Nephron progenitor cell (in vitro differentiated cells): ENCODE results near the gene CDH20.
"Not testable (repeated sequence)": the region's sequence is repeated elsewhere in the genome, so short reads cannot be mapped to it uniquely, and the experiment has no call there.

Experiments used
- DNase-seq: peaks from one replicate; pipeline ENCODE4 v3.0.0; 2021
- H3K27ac Mint-ChIP-seq: 2 replicates; pipeline ENCODE4 v1.8.0; 2021; ENCODE audit warnings: mild to moderate bottlenecking, moderate library complexity, mixed read lengths
- H3K27me3 Mint-ChIP-seq: 2 replicates; pipeline ENCODE4 v1.8.0; 2021; ENCODE audit warnings: mild to moderate bottlenecking, low read depth, mixed read lengths; ENCODE audit not compliant: poor library complexity
- H3K36me3 Mint-ChIP-seq: 2 replicates; pipeline ENCODE4 v1.8.0; 2021; ENCODE audit warnings: low read depth, mixed read lengths
- H3K4me1 Mint-ChIP-seq: 2 replicates; pipeline ENCODE4 v1.8.0; 2021; ENCODE audit warnings: mixed read lengths
- H3K4me3 Mint-ChIP-seq: 2 replicates; pipeline ENCODE4 v1.8.0; 2021; ENCODE audit warnings: mild to moderate bottlenecking, moderate library complexity, mixed read lengths
- H3K9me3 Mint-ChIP-seq: 2 replicates; pipeline ENCODE4 v1.8.0; 2021; ENCODE audit warnings: mild to moderate bottlenecking, moderate library complexity, mixed read lengths
- CTCF ChIP-seq: fragments of 200-600 bp; sonication (generic); IDR thresholded peaks from 2 replicates; pipeline ENCODE4 v1.5.0; 2021; ENCODE audit warnings: antibody characterized with exemption

Gene CDH20

GRCh38 chr18:61352059-61352458, 18.8 kb downstream of the CDH20 start:
- no peak for TF ChIP-seq CTCF
- peaks cover 36% of the 10 kb centered on the region for H3K4me1 Mint-ChIP-seq
- no peaks in the 10 kb centered on the region for H3K27me3 Mint-ChIP-seq
- H3K9me3 Mint-ChIP-seq: peaks cover 5% of the 10 kb centered on the region
- no peak for DNase-seq
- H3K27ac Mint-ChIP-seq: no peak overlapping the region
- no peaks in the 10 kb centered on the region for H3K36me3 Mint-ChIP-seq
- no peak overlapping the region for H3K4me3 Mint-ChIP-seq

DNA sequence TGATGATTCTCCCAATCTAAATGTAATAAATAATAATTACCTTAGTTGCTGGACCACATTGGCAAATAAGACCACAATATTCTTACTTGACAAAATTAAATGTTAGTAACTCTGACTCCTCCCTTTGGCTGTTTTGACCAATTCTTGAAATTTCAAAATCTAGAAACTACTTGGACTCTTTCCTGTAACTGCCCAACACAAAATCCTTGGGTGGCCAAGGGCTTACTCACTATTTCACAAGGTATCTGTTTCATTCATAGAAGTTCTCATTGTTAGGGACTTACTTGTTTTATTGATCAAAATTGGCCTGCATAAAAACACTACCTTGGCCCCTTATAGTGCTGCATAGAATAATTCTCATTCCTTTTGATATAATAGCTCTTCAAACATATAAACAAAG, 19.4 kb downstream of the CDH20 start:
- H3K36me3 Mint-ChIP-seq: no peaks in the 10 kb centered on the region
- peaks cover 37% of the 10 kb centered on the region for H3K4me1 Mint-ChIP-seq
- no peak for TF ChIP-seq CTCF
- no peaks in the 10 kb centered on the region for H3K27me3 Mint-ChIP-seq
- H3K4me3 Mint-ChIP-seq: no peak overlapping the region
- peaks cover 5% of the 10 kb centered on the region for H3K9me3 Mint-ChIP-seq
- H3K27ac Mint-ChIP-seq: no peak overlapping the region
- DNase-seq: no peak

DNA sequence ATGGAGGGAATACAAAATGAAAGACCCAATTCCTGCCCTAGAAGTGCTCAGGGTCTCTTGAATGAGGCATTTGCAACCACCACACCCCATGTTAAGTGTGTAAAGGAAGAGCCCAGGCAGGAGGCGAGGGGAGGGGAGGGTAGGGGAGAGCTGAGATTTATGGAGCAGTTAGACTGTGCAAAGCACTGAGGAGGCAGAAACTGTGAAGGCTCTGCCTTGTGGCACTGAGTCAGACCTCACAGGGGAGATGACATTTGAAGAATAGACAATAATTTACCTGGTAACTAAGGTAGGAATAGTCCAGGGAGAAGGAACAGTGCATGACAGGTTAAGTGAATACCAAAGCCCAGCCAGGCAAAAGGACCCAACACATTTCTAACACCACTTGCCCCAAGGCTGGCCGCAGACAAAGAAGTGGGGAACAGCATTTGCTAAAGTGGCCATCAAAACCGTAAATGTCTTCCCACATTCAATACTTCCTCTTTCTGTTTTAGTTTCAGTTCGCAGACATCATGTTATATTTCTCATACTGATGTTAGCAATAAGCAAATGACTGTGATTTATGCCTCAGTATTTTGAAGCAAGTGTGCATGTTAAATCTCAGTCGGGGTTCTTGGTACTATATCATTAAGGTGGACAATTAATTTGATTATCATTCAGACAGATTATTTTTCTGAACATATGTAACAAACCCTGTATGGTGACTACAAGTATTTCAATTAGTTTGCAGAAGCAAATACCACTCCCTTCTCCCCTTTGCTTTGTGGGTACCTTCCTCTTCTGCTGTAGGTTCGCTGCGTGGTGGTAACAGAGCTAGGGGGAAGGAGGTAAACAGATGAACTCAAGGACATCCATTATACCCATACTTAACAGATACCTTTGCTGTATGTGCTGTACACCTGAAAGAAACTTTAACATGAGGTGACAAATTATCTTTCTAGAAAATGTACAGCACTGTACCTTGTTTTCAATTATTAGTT, 27.5 kb downstream of the CDH20 start:
- no peak for TF ChIP-seq CTCF
- Mint-ChIP-seq H3K9me3 (peaks cover 3% of the 10 kb centered on the region), H3K36me3 (no peaks in the 10 kb centered on the region), H3K4me3 (no peak overlapping the region), H3K4me1 (peaks cover 10% of the 10 kb centered on the region), H3K27me3 (peaks cover 4% of the 10 kb centered on the region), H3K27ac (no peak overlapping the region)
- DNase-seq: no peak

DNA sequence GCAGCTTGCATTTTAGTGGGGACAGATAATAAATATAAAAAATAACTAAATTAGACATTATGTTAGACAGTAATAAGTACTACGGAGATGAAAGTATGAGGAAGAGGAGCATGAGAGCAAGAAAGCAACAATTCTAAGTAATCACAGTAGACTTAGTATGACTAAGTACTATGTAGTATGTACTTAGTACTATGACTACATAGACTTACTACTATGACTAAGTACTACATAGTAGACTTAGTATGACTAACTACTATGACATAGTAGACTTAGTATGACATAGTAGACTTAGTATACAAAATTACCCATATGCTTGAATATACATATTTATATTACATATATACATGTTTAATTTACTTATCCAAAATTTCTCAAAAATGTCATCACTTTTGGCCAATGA, 29.3 kb downstream of the CDH20 start:
- peaks cover 4% of the 10 kb centered on the region for H3K27me3 Mint-ChIP-seq
- no peaks in the 10 kb centered on the region for H3K36me3 Mint-ChIP-seq
- H3K9me3 Mint-ChIP-seq: peaks cover 3% of the 10 kb centered on the region
- no peak overlapping the region for H3K4me3 Mint-ChIP-seq
- no peaks in the 10 kb centered on the region for H3K4me1 Mint-ChIP-seq
- no peak overlapping the region for H3K27ac Mint-ChIP-seq
- no peak for TF ChIP-seq CTCF
- no peak for DNase-seq

GRCh38 chr18:61364953-61365352, 31.7 kb downstream of the CDH20 start:
- Mint-ChIP-seq H3K36me3 (no peaks in the 10 kb centered on the region), H3K9me3 (no peaks in the 10 kb centered on the region), H3K27ac (no peak overlapping the region), H3K4me3 (no peak overlapping the region), H3K4me1 (peaks cover 5% of the 10 kb centered on the region), H3K27me3 (peaks cover 4% of the 10 kb centered on the region)
- TF ChIP-seq CTCF: no peak
- DNase-seq: no peak

DNA sequence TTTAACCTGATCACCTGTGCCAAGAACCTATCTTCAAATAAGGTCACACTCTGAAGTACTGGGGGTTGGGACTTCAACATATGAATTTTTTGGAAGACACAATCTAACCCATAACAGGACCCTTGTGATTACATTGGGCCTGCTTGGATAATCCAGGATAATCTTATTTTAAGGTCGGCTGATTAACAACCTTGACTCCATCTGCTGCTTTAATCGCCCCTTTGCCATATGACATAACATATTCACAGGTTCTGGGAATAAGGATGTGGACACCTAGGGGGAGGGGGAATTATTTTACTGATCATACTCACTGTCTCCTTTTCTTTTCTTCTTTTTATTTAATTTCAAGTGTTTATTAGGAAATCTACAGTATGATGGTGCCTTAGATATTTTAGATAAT, 34.8 kb downstream of the CDH20 start:
- Mint-ChIP-seq H3K4me1 (peaks cover 5% of the 10 kb centered on the region), H3K27me3 (peaks cover 4% of the 10 kb centered on the region), H3K36me3 (no peaks in the 10 kb centered on the region), H3K4me3 (no peak overlapping the region), H3K9me3 (no peaks in the 10 kb centered on the region), H3K27ac (no peak overlapping the region)
- no peak for TF ChIP-seq CTCF
- DNase-seq: no peak

DNA sequence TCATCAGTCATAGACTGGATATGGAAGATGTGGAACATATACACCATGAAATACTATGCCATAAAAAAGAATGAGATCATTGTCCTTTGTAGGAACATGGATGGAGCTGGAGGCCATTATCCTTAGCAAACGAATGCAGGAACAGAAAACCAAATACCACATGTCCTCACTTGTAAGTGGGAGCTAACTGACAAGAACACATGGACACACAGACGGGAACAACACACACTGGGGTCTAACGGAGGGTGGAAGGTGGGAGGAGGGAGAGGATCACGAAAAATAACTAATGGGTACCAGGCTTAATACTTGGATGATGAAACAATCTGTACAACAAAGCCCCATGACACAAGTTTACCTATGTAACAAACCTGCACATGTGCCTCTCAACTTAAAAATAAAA, 36.4 kb downstream of the CDH20 start:
- not testable (repeated sequence) for H3K9me3 Mint-ChIP-seq, H3K4me1 Mint-ChIP-seq, H3K36me3 Mint-ChIP-seq, DNase-seq, H3K27me3 Mint-ChIP-seq, H3K4me3 Mint-ChIP-seq
- peak overlapping the region; percentile 33 for H3K27ac Mint-ChIP-seq
